GM10248 (cell line): ENCODE data around the gene CLEC2L.

Source experiments
- CTCF ChIA-PET: fragments of 300-600 bp; sonication (Branson Sonifier 250); formaldehyde crosslinking; extraction: SDS; loops from one replicate; lab custom pipeline; 2021; ENCODE audit warnings: antibody characterized with exemption; lab: Yijun Ruan, JAX
- POLR2A ChIA-PET: fragments of 350-650 bp; sonication (Branson Sonifier 250); formaldehyde crosslinking; extraction: SDS; loops from one replicate; lab custom pipeline; 2020; ENCODE audit warnings: antibody characterized with exemption; lab: Yijun Ruan, JAX
- DNase-seq: peaks from one replicate; pipeline ENCODE4 v3.0.0; 2012; ENCODE audit errors: extremely low spot score
- TF ChIP-seq, protein P1 (sequence below): IDR thresholded peaks from 2 replicates; pipeline ENCODE4 v1.5.1; 2012; ENCODE audit warnings: mild to moderate bottlenecking, low read depth; ENCODE audit errors: extremely low read depth, missing control alignments, control extremely low read depth

Gene CLEC2L

DNA sequence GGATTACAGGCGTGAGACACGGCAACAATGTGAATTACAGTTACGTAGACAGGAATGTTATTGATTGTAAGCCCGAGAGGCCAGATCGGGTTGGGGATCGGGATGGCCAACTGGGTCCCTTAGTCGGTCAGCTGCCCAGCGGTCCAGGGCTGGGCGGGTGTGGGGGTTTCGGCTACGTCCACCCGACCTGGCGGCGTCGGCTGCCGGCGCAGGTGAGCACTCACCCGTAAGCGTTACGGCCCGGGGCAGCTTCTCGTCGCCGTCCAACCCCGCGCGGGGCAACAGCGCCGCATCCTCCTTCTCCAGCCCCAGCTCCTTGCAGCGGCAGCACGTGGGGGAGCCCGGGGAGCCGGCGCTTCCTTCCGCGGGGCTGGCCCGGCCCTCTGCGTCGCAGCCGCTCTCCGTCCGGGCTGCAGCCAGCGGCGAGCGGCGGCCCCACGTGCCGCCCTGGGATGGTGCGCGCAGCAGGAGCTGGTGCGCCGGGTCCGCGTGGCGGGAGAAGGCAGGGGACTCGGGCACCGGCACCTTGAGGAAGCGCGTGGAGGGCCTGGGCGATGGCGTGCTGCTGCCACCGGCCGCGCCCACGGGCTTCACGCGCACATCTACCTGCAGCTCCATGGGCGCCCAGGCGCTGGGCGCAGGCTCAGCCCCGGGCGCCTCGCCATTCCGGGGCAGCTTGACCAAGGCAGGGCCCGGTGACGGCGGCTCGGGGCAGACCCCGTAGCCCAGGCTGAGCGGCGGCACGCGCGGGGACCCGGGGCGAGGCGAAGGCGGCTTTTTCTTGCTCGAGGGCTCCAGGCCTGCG is 40.6 kb upstream of the CLEC2L start:
- ChIA-PET POLR2A (no interaction called here), CTCF (interaction anchor here (0.9 kb wide), 1 partner anchor 8 kb away, joined by 3 read pairs; no protein-coding TSS in a partner anchor)
- TF ChIP-seq, protein P1, sequence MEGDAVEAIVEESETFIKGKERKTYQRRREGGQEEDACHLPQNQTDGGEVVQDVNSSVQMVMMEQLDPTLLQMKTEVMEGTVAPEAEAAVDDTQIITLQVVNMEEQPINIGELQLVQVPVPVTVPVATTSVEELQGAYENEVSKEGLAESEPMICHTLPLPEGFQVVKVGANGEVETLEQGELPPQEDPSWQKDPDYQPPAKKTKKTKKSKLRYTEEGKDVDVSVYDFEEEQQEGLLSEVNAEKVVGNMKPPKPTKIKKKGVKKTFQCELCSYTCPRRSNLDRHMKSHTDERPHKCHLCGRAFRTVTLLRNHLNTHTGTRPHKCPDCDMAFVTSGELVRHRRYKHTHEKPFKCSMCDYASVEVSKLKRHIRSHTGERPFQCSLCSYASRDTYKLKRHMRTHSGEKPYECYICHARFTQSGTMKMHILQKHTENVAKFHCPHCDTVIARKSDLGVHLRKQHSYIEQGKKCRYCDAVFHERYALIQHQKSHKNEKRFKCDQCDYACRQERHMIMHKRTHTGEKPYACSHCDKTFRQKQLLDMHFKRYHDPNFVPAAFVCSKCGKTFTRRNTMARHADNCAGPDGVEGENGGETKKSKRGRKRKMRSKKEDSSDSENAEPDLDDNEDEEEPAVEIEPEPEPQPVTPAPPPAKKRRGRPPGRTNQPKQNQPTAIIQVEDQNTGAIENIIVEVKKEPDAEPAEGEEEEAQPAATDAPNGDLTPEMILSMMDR = no peak
- DNase-seq = no peak

DNA sequence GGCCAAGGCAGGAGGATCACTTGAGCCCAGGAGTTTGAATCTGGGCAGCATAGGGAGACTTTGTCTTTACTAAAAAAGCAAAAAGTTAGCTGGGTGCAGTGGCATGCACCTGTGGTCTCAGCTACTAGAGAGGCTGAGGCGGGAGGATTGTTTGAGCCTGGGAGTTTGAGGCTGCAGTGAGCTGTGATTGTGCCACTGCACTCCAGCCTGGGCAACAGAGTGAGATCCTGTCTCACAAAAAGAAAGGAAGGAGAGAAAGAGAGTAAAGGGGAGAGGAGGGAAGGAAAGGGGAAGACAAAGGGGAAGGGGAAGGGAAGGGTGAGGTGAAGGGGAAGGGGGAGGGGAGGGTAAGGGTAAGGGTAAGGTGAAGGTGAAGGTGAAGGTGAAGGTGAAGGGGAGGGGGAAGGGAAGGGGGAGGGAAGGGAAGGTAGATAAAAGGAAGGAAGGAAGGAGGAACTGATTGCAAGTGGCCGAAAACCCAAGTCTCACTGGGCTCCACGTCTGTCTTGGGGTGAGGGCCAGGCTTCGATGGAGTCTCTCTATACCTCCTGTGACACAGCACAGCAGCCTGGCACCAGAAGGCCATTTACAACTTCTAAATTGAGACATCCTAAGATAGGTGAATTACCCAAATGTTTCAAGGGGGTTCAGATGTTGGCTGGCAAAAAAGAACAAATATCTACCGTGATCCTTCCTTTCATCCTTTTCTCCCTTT is 36.0 kb upstream of the CLEC2L start:
- POLR2A ChIA-PET = no interaction called here
- CTCF ChIA-PET = interaction anchor here (1.1 to 3.6 kb wide), 2 partner anchors 13 to 53 kb away, joined by 4 to 17 read pairs; no protein-coding TSS in a partner anchor
- DNase-seq = no peak
- TF ChIP-seq, protein P1 = no peak

DNA sequence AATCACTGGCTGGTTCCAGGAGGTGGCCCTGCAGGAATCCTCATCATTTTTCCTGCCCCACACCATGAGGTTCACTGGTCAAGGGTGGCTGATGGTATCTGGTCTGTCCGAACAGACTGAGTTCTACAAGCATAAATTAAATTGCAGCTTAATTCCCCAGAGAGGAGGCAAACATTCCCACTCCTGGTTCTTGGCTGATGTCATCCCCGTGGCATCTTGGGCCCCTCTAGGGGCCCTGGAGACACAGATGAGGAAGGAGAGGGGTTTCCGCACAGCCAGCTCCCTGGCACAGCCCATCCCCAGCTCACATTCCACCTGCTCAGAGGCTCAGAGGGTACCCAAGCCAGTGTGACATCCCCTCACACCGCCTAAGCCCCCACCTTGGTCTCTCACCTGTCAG is 34.7 kb upstream of the CLEC2L start:
- POLR2A ChIA-PET = no interaction called here

DNA sequence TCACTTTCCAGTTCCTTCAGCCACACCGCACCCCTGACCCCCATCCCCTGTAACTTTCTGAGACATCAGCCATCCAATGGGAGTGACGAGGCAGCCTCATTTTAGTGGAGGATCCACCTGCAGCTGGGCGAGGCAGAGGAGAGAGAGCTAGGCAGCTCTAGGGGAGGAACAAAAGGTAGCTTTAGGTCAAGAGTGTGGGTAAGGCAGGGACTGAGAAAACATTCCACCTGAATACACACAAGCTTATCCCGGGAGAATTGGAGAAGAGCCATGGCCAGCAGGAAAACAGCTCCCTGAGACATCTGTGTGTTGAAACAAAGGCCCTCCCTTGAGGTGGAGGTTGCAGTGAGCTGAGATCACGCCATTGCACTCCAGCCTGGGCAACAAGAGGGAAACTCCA is 33.4 kb upstream of the CLEC2L start:
- CTCF ChIA-PET = interaction anchor here (0.6 to 1.2 kb wide), 3 partner anchors 10 to 58 kb away, joined by 3 to 4 read pairs (median 3); no protein-coding TSS in a partner anchor
- DNase-seq = no peak
- POLR2A ChIA-PET = no interaction called here
- TF ChIP-seq, protein P1 = no peak

More for the DNA sequence above, 34.7 kb upstream of the CLEC2L start:
- CTCF ChIA-PET = interaction anchor here (1.0 to 1.7 kb wide), 4 partner anchors 11 to 131 kb away, joined by 3 to 6 read pairs (median 4); no protein-coding TSS in a partner anchor
- no peak for DNase-seq
- TF ChIP-seq, protein P1 = no peak

DNA sequence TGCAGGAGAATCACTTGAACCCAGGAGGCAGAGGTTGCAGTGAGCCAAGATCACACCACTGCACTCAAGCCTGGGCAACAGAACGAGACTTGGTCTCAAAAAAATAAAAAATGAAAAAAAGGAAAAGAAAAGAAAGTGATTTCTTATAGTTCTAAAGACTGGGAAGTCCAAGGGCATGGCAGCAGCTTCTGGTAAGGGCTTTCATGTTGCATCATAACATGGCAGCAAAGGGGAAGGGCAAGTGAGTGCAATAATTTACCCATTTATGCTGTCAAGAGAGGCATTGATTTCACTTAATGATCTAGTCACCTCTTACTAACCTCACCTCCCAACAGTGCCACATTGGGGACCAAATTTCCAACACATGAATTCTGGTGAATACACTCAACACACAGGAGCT is 31.2 kb upstream of the CLEC2L start:
- CTCF ChIA-PET = interaction anchor here (0.9 to 2.0 kb wide), 2 partner anchors 8 to 52 kb away, joined by 3 to 10 read pairs; no protein-coding TSS in a partner anchor
- DNase-seq = no peak
- POLR2A ChIA-PET = no interaction called here
- TF ChIP-seq, protein P1 = no peak
